ENCODE measurements around the gene CREBL2. TPM values are rescaled to one million over a fixed set of nuclear protein-coding genes. Genes with fewer than 3 reads are reported as not detected.

Gene CREBL2
- total and polyA plus RNA-seq, 4 donors, result 18.3 to 50.5 (median 27.6) TPM

DNA sequence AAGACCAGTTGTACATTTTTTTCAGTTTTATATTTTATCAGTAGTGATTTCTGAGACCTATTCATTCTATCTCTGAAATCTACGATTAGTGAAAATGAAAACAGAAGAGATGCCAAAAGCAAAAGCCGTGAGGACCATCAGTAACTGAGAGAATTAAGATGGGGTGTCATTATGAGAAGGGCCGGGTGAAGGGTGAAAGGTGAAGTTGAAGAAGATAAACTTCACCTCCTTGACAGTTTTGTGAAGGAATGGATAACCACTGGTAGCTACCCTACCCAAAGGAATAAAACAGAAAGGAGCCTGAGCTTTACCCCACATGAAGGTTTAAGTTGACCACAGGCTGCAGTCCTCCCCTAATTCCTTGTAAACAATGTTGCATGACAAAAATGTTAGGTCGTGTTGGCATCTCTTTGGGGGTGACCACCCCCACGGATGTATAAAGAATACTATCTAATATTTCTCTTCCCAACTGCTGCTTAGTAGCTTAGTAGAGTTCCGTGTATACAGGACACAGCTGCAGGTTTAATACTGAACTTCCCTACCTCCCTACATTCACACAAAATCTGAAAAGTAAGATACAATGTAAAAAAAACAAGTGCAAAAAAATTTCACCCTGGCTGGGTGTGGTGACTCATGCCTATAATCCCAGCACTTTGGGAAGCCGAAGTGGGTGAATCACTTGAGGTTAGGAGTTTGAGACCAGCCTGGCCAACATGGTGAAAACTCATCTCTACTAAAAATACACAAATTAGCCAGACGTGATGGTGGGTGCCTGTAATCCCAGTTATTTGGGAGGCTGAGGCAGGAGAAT is 60.4 kb downstream of the CREBL2 start:
- H3K27ac ChIP-seq (ENCODE audit: low read depth in 1 of 2, low read length in 1 of 2), result no peak overlapping the region
- H3K9me3 ChIP-seq (ENCODE audit: control insufficient read depth in 4 of 4, insufficient read depth in 3 of 4, low read length in 3 of 4), result no peaks in the 10 kb centered on the region
- DNase-seq, result no peak
- WGBS, 2 donors, result 75 to 84% methylated on average over 8 of the region's 8 CpGs
- no peaks in the 10 kb centered on the region for H3K27me3 ChIP-seq (ENCODE audit: control insufficient read depth in 3 of 3, insufficient read depth in 3 of 3, low read length in 2 of 3)
- no peak overlapping the region for H3K9ac ChIP-seq (ENCODE audit: insufficient read depth in 1 of 2, low read length in 2 of 2)
- H3K4me3 ChIP-seq, result no peak overlapping the region
- ATAC-seq (ENCODE audit: insufficient read depth, low FRiP score), result no peak
- H3K36me3 ChIP-seq (ENCODE audit: control insufficient read depth in 4 of 4, insufficient read depth in 4 of 4, low read length in 4 of 4), result no peaks in the 10 kb centered on the region
- H3K4me1 ChIP-seq (ENCODE audit: control insufficient read depth in 5 of 5, insufficient read depth in 5 of 5, low read length in 5 of 5), result no peaks in the 10 kb centered on the region
- no peak for TF ChIP-seq CTCF (IDR thresholded peaks at IDR 0.05; ENCODE audit: control extremely low read depth, extremely low read depth)

GRCh38 chr12:12673296-12673695 is 61.6 kb downstream of the CREBL2 start:
- Histone ChIP-seq H3K4me3 (no peak overlapping the region), H3K4me1 (ENCODE audit: control insufficient read depth in 5 of 5, insufficient read depth in 5 of 5, low read length in 5 of 5) (no peaks in the 10 kb centered on the region), H3K27ac (ENCODE audit: low read depth in 1 of 2, low read length in 1 of 2) (no peak overlapping the region), H3K36me3 (ENCODE audit: control insufficient read depth in 4 of 4, insufficient read depth in 4 of 4, low read length in 4 of 4) (no peaks in the 10 kb centered on the region), H3K9ac (ENCODE audit: insufficient read depth in 1 of 2, low read length in 2 of 2) (no peak overlapping the region), H3K9me3 (ENCODE audit: control insufficient read depth in 4 of 4, insufficient read depth in 3 of 4, low read length in 3 of 4) (no peaks in the 10 kb centered on the region), H3K27me3 (ENCODE audit: control insufficient read depth in 3 of 3, insufficient read depth in 3 of 3, low read length in 2 of 3) (no peaks in the 10 kb centered on the region)
- DNase-seq (no peak), ATAC-seq (ENCODE audit: insufficient read depth, low FRiP score) (no peak)
- TF ChIP-seq CTCF (IDR thresholded peaks at IDR 0.05; ENCODE audit: control extremely low read depth, extremely low read depth), result no peak
- WGBS, 2 donors, result 86 to 91% methylated on average over 3 of the region's 3 CpGs

GRCh38 chr12:12676605-12677004 is 64.9 kb downstream of the CREBL2 start:
- no peak for DNase-seq

More at GRCh38 chr12:12676605-12677004, 64.9 kb downstream of the CREBL2 start:
- H3K36me3 ChIP-seq (ENCODE audit: control insufficient read depth in 4 of 4, insufficient read depth in 4 of 4, low read length in 4 of 4), result no peaks in the 10 kb centered on the region
- no peaks in the 10 kb centered on the region for H3K9me3 ChIP-seq (ENCODE audit: control insufficient read depth in 4 of 4, insufficient read depth in 3 of 4, low read length in 3 of 4)
- 38 to 71% methylated on average over 3 of the region's 3 CpGs for WGBS, 2 donors
- H3K4me1 ChIP-seq (ENCODE audit: control insufficient read depth in 5 of 5, insufficient read depth in 5 of 5, low read length in 5 of 5), result no peaks in the 10 kb centered on the region
- TF ChIP-seq CTCF (IDR thresholded peaks at IDR 0.05; ENCODE audit: control extremely low read depth, extremely low read depth), result no peak
- H3K27me3 ChIP-seq (ENCODE audit: control insufficient read depth in 3 of 3, insufficient read depth in 3 of 3, low read length in 2 of 3), result no peaks in the 10 kb centered on the region
- H3K9ac ChIP-seq (ENCODE audit: insufficient read depth in 1 of 2, low read length in 2 of 2), result no peak overlapping the region
- H3K4me3 ChIP-seq, result no peak overlapping the region
- no peak overlapping the region for H3K27ac ChIP-seq (ENCODE audit: low read depth in 1 of 2, low read length in 1 of 2)
- no peak for ATAC-seq (ENCODE audit: insufficient read depth, low FRiP score)
